22Rv1 (cell line): ENCODE results near the gene IRGC.

Experiments
- ZFX ChIP-seq: fragments of 450-650 bp; IDR thresholded peaks from 2 replicates; pipeline ENCODE4 v1.6.1; 2017; ENCODE audit warnings: antibody characterized with exemption, borderline replicate concordance
- TF ChIP-seq, protein P1 (sequence below): fragments of 450-650 bp; IDR thresholded peaks from 2 replicates; pipeline ENCODE4 v1.5.1; 2017; ENCODE audit warnings: mild to moderate bottlenecking

DNA sequence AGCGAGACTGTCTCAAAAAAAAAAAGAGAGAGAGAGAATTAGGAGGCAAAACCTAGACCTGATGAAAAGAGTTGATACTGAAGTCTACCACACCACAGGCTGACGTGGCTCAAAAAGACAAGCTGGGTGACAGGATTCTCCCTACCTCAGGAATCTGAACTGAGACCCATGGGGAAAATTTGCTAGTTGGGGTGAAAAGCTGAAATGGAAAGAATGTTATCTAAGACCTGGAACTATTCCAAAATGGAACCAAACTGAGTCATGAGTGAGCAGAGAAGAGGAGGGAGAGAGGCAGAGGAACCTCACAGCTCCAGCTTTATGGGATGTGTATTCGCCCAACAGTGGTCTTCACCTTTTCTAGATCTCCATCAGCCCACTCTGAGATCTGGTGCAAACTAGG, 27.2 kb downstream of the IRGC start:
- TF ChIP-seq, protein P1, sequence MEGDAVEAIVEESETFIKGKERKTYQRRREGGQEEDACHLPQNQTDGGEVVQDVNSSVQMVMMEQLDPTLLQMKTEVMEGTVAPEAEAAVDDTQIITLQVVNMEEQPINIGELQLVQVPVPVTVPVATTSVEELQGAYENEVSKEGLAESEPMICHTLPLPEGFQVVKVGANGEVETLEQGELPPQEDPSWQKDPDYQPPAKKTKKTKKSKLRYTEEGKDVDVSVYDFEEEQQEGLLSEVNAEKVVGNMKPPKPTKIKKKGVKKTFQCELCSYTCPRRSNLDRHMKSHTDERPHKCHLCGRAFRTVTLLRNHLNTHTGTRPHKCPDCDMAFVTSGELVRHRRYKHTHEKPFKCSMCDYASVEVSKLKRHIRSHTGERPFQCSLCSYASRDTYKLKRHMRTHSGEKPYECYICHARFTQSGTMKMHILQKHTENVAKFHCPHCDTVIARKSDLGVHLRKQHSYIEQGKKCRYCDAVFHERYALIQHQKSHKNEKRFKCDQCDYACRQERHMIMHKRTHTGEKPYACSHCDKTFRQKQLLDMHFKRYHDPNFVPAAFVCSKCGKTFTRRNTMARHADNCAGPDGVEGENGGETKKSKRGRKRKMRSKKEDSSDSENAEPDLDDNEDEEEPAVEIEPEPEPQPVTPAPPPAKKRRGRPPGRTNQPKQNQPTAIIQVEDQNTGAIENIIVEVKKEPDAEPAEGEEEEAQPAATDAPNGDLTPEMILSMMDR: no peak
- TF ChIP-seq ZFX: no peak
